T47D (cell line): Measurements from ENCODE around the gene PPP1R37.
"Not testable (repeated sequence)": the region's sequence is repeated elsewhere in the genome, so short reads cannot be mapped to it uniquely, and the experiment has no call there.

Experiments
- DNase-seq, 2 experiments: peaks; one replicate each; pipeline versions ENCODE4 v3.0.0 to v3.0.0-alpha.2; 2011 to 2012; ENCODE audit warnings: low read depth in 1 of 2, low spot score in 1 of 2
- JUND ChIP-seq: IDR thresholded peaks from 2 replicates; pipeline ENCODE4 v1.6.1; 2012; ENCODE audit warnings: low read depth
- in situ Hi-C: cut with HindIII; loops from 2 replicates; pipeline ENCODE4 v1.10.0; 2016; ENCODE audit warnings: low sequenced_read_pairs, low pct_unique_long_range_greater_than_20kb

The PPP1R37 gene

DNA sequence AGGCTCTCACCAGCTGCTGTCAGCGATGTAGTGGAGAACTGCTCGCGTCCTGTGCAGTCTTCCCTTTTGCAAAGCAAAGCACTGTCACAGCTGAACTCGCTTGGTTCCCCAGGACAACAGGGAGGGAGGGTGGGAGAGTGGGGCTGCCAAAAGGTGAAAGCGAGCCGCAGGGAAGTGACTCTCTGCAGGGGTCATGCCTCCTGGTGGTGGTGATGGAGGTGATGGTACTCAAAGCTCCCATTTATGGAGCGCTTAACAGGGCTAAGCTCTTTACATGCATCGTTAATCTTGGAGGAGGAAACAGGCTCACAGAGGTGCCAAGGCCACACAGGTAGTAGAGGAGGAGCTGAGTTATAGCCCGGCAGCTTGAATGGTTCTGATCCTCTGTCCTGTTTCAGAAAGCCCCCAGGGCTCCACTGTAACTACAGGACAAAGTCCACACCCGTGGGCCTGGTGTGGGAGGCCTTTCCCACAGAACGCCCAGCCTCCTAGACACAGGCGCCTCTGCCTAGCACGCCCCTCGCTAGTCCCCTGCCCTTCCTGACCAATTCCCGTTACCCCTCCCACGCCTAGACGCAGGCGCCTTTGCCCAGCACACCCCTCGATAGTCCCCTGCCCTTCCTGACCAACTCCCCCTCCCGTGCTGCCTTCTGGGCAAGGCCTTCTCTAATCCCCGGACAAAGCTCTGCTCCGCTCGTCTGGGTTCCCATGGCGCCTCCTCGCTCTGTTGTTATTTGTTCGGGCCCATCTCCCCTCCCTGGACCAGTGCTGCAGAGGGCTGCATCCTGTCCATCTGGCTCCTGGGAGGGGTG lies 10.7 kb downstream of the PPP1R37 start:
- DNase-seq: no peak
- in situ Hi-C loops: no loop called here
- TF ChIP-seq JUND: no peak

DNA sequence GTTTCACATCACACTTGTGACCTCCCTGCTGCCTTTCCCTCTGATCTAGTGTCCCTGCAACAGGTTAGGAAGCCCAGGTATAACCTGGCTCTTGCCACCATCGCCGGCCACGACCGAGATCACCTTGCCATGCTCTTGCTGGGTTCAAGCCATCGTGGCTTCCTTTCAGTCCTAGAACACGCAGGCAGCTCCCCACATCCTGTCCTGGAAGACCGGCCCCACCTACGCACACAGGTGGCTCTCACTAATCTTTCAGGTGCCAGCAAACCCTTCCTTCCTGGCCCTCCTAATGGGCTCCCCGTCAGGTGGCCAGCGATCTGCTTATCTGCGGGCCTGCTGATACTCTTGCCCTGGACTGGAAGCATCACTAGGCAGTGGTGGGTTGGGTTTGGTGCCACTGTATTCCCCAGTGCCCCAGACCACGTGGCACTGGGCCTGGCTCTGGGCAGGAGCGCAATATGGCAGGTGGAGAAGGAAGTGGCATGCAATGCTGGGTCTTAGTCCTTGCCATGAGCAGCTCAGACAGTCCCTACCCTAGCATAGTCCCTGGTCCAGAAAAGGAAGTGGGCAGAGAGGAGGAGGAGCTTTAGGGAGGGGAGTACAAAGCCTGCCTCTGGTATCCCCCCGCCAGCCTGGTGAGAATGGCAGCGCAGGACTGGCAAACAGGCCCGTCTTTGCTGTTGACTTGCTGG lies 11.8 kb downstream of the PPP1R37 start:
- no peak for TF ChIP-seq JUND
- DNase-seq: no peak
- in situ Hi-C loops: no loop called here

DNA sequence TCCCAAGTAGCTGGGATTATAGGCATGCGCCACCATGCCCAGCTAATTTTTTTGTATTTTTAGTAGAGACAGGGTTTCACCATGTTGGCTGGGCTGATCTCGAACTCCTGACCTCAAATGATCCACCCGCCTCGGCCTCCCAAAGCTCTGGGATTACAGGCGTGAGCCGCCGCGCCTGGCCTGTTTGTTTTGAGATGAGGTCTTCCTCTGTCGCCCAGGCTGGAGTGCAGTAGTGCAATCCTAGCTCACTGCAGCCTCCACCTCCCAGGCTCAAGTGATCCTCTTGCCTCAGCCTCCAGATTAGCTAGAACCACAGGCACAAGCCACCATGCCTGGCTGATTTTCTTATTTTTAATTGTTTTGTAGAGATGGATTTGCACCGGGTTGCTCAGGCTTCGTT lies 13.4 kb downstream of the PPP1R37 start:
- in situ Hi-C loops: not testable (repeated sequence)

DNA sequence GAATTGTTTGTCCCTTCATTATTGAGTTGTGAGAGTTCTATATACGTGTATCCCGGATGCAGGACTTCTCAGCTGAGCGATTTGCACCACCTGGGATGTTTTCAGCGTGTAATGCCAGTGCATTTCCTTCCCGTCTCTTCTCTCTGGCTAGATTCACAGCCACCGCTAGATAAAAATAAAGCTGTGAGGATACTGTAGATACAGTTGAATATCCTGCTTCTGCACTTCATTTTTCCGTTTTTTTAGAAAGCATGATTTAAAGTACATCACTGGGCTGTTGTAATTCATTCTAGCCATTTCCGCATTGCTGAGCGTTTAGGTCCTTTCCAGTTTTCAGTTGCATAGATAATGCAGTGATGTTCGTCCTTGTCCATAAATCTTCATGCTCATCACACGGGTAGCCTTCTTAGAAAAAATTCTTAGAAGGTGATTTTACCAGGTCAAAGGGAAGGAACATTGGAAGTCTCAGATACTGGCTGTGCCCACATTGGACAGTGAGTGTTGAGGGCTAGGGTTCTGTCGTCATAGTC lies 14.7 kb downstream of the PPP1R37 start:
- no peak for DNase-seq
- in situ Hi-C loops: no loop called here
- no peak for TF ChIP-seq JUND

More for the DNA sequence above, 13.4 kb downstream of the PPP1R37 start:
- DNase-seq: not testable (repeated sequence)

DNA sequence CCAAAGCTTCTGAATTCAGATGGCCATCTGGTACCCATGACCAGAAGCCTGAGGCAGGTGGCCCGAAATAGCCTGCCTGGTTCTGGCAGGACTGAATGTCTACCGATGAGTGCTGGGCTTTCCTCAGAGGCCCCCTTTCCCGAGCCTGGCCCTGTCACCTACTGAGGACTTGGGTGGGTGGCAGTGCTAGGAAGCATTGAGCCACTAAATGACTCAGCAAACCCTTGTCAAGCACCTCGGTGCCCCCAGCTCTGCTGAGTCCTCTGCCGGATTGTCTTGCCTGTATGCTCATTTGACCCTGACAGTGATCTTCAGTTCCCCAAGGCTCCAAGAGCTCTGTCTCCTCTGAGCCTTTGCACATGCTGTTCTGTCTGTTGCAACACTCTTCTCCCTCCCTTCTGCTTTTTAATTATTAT lies 17.9 kb downstream of the PPP1R37 start:
- in situ Hi-C loops: no loop called here
- DNase-seq: no peak
- no peak for TF ChIP-seq JUND

DNA sequence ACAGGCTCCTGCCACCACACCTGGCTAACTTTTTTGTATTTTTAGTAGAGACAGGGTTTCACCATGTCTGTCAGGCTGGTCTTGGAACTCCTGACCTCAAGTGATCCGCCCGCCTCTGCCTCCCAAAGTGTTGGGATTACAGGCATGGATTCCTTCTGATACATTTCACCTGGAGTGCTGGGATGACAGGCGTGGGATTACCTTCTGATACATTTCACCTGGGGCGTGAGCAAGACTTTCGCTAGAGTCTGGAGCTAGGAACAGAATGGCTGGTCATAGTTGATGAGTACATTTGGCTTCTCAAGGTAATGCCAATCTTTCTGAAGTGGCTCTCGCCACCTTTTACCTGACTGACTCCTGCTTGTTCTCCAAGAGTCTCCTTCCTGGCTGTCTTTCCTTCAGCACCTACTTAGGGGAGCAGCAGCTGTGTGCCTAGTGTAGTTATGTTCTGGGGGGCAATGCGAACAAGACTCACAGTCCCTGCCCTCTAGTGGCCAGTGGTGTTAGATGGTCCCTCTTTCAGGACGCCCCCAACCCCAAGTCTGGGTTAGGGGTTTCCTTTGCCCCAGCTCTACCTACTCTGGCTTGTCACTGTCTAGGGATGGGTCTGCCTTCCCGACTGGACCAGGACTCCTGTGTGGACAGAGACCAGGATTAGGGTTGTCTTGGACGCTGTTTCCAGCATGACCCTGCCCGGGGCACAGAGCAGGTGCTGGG lies 19.3 kb downstream of the PPP1R37 start:
- no peak for TF ChIP-seq JUND
- no peak for DNase-seq
- in situ Hi-C loops: no loop called here

GRCh38 chr19:45113628-45114027 lies 20.6 kb downstream of the PPP1R37 start:
- in situ Hi-C loops: no loop called here
- peak in 1 of 2 experiments; percentile 58 for DNase-seq
- TF ChIP-seq JUND: no peak

DNA sequence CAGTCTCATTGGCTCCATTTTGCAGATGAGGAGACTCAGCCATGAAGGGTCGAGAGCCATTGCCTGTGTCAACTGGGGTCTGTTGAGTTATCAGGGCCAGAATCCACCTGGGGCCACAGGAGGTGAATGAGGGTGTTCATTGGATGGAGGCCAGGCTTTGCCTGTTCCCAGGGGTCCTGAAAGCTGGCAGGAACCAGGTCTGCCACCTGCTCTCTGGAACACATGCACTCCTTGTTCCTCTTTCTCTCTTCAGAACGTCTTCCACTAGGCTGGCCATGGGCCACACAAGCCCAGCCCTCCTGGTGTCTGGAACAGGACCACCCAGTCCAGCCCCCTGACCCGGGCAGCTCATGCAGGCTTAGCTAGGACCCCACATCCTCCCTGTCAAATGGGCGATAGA lies 21.1 kb downstream of the PPP1R37 start:
- no peak for TF ChIP-seq JUND
- in situ Hi-C loops: no loop called here
- DNase-seq: no peak

- no peak for DNase-seq
- in situ Hi-C loops: no loop called here
- TF ChIP-seq JUND: no peak
Observed at GRCh38 chr19:45115809-45116615, 23.0 kb downstream of the PPP1R37 start.

GRCh38 chr19:45117167-45117594 lies 24.2 kb downstream of the PPP1R37 start:
- no peak for TF ChIP-seq JUND
- in situ Hi-C loops: no loop called here
- peak in 1 of 2 experiments; percentile 52 for DNase-seq

GRCh38 chr19:45117671-45118070 lies 24.7 kb downstream of the PPP1R37 start:
- no peak for TF ChIP-seq JUND
- DNase-seq: peak in 1 of 2 experiments; percentile 79
- in situ Hi-C loops: no loop called here

- no peak for DNase-seq
- in situ Hi-C loops: no loop called here
- no peak for TF ChIP-seq JUND
Observed at GRCh38 chr19:45118106-45118505, 25.1 kb downstream of the PPP1R37 start.

DNA sequence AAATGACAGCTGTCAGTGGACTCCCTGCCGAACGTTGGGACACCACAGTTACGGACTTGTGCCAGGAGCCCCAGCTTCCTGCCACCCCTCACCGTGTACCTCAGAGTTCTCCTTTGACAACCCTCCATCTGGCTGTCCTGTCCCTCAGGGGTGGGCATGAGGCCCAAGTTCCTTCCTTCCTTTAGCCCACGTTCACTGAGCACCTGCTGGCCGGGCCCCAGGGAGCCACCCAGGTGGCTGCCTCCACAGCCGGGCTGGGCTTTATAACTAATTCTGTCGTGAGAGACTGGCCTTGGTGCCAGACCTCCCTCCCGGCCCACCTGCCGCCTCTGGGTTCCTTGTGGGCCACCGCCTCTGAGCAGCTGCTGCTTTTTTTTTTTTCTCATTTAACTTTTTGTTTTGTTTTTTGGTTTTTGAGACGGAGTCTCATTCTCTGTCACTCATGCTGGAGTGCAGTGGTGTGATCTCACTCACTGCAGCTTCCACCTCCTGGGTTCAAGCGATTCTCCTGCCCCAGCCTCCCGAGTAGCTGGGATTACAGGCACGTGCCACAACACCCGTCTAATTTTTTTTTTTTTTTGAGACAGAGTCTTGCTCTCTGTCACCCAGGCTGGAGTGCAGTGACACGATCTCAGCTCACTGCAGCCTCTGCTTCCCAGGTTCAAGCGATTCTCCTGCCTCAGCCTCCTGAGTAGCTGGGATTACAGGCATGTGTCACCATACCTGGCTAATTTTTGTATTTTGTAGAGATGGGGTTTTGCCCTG lies 25.8 kb downstream of the PPP1R37 start:
- in situ Hi-C loops, DNase-seq: not testable (repeated sequence)
